Fibroblast of lung (primary cell): ENCODE data around the gene SGCE. TPM values are rescaled to one million over a fixed set of nuclear protein-coding genes. Genes with fewer than 3 reads are reported as not detected.

Experiments
- DNase-seq, 2 donors: peaks; one replicate each; pipeline versions ENCODE4 v3.0.0 to v3.0.0-alpha.2; 2010; ENCODE audit warnings: low read depth in 2 of 2
- H2AFZ ChIP-seq: 2 replicates; pipeline ENCODE4 v1.5.1; 2012; ENCODE audit warnings: low read length, control low read depth, inconsistent platforms
- H3K27ac ChIP-seq: 2 replicates; pipeline ENCODE4 v1.5.1; 2011; ENCODE audit warnings: low read length, control low read depth; ENCODE audit not compliant: insufficient read depth
- H3K27me3 ChIP-seq: 2 replicates; pipeline ENCODE4 v1.5.1; 2011; ENCODE audit warnings: mild to moderate bottlenecking, low read length; ENCODE audit not compliant: control insufficient read depth, insufficient read depth
- H3K36me3 ChIP-seq: 2 replicates; pipeline ENCODE4 v1.5.1; 2011; ENCODE audit warnings: low read length; ENCODE audit not compliant: control insufficient read depth, insufficient read depth
- H3K4me1 ChIP-seq: 2 replicates; pipeline ENCODE4 v1.5.1; 2011; ENCODE audit warnings: low read length; ENCODE audit not compliant: control insufficient read depth, insufficient read depth; ENCODE audit errors: extremely low read depth
- H3K4me2 ChIP-seq: 2 replicates; pipeline ENCODE4 v1.5.1; 2011; ENCODE audit warnings: low read length, control low read depth; ENCODE audit not compliant: insufficient read depth; ENCODE audit errors: extremely low read depth
- H3K4me3 ChIP-seq, 4 experiments: fragments of 200-600 bp in 1 of 4; sonication (generic) in 1 of 4; replicated peaks in 1 of 4; 2 replicates each; pipeline ENCODE4 v1.5.1; 2011 to 2016; ENCODE audit warnings: low read length in 4 of 4, low read depth in 3 of 4, mild to moderate bottlenecking in 3 of 4, control low read depth in 2 of 4, inconsistent platforms in 1 of 4, mixed read lengths in 1 of 4; ENCODE audit not compliant: insufficient read depth in 1 of 4; ENCODE audit errors: control extremely low read depth in 1 of 4
- H3K79me2 ChIP-seq: 2 replicates; pipeline ENCODE4 v1.5.1; 2012; ENCODE audit warnings: mild to moderate bottlenecking, low read length, inconsistent platforms; ENCODE audit not compliant: control insufficient read depth, insufficient read depth
- H3K9ac ChIP-seq: 2 replicates; pipeline ENCODE4 v1.5.1; 2011; ENCODE audit warnings: mild to moderate bottlenecking, low read length, control low read depth; ENCODE audit not compliant: insufficient read depth
- H3K9me3 ChIP-seq: 2 replicates; pipeline ENCODE4 v1.5.1; 2012; ENCODE audit warnings: low read depth, low read length; ENCODE audit not compliant: control insufficient read depth, insufficient read depth
- H4K20me1 ChIP-seq: 2 replicates; pipeline ENCODE4 v1.5.1; 2011; ENCODE audit warnings: low read length; ENCODE audit not compliant: control insufficient read depth, insufficient read depth; ENCODE audit errors: extremely low read depth
- EZH2 ChIP-seq: IDR thresholded peaks from 2 replicates; pipeline ENCODE4 v1.5.1; 2012; ENCODE audit warnings: low read length, control low read depth, mild to moderate bottlenecking; ENCODE audit errors: missing control alignments
- polyA plus RNA-seq, 2 donors: library from polyadenylated mRNA; depleted of rRNA in 1 of 2; stranded (reverse) in 1 of 2; unstranded in 1 of 2; fragments of >200 nt; gene quantifications; 2 replicates each; pipeline ENCODE4 v1.2.1, GENCODE V29; 2011 to 2012; ENCODE audit warnings: missing spikeins in 1 of 2
- total RNA-seq: library from RNA; depleted of rRNA; stranded (reverse); fragments of >200 nt; gene quantifications from 2 replicates; pipeline ENCODE4 v1.2.1, GENCODE V29; 2014
- TF ChIP-seq, protein P1 (sequence below), 2 donors: IDR thresholded peaks in 1 of 2; conservative IDR thresholded peaks in 1 of 2; 1 replicate in 1 of 2; 2 replicates in 1 of 2; pipeline ENCODE4 v1.5.1; 2011 to 2012; ENCODE audit warnings: low read length in 2 of 2, control low read depth in 1 of 2, inconsistent platforms in 1 of 2, low read depth in 1 of 2, mild to moderate bottlenecking in 1 of 2

The SGCE gene
- total and polyA plus RNA-seq, 2 donors (not counting 1 experiment from before 2014, with no cell fraction given), result 106 to 184 TPM

DNA sequence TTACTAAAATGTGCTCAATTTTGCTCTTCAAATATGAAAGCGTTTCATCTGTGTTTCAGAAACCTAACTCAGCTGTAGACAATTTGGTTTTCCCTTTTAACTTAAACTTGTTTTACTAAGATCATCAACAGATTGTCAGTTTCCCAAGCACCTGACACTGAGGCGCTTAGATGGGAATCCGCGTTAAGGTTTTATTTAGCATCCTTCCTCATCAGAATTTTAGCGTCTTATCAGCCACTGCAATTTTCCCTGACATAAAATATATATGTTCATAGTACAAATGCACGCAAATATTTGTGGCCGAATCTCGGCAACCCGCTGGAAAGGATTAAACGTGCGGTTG is 1.2 kb downstream of the SGCE start:
- Histone ChIP-seq H4K20me1 (no peaks in the 10 kb centered on the region), H3K79me2 (peaks cover 44% of the 10 kb centered on the region), H3K9ac (peak overlapping the region; percentile 85), H3K36me3 (no peaks in the 10 kb centered on the region), H3K4me3 (peak overlapping the region; percentile 61 to 84 (median 69)), H3K4me1 (no peaks in the 10 kb centered on the region), H2AFZ (peak overlapping the region; percentile 89), H3K9me3 (no peaks in the 10 kb centered on the region), H3K4me2 (peak overlapping the region; percentile 73), H3K27ac (peak overlapping the region; percentile 87), H3K27me3 (no peaks in the 10 kb centered on the region)
- DNase-seq, result no peak
- TF ChIP-seq EZH2, result no peak
- TF ChIP-seq, protein P1, sequence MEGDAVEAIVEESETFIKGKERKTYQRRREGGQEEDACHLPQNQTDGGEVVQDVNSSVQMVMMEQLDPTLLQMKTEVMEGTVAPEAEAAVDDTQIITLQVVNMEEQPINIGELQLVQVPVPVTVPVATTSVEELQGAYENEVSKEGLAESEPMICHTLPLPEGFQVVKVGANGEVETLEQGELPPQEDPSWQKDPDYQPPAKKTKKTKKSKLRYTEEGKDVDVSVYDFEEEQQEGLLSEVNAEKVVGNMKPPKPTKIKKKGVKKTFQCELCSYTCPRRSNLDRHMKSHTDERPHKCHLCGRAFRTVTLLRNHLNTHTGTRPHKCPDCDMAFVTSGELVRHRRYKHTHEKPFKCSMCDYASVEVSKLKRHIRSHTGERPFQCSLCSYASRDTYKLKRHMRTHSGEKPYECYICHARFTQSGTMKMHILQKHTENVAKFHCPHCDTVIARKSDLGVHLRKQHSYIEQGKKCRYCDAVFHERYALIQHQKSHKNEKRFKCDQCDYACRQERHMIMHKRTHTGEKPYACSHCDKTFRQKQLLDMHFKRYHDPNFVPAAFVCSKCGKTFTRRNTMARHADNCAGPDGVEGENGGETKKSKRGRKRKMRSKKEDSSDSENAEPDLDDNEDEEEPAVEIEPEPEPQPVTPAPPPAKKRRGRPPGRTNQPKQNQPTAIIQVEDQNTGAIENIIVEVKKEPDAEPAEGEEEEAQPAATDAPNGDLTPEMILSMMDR (conservative IDR thresholded peaks at IDR 0.05 in 1 of 2, IDR thresholded peaks at IDR 0.05 in 1 of 2; ENCODE audit: low read depth in 1 of 2, low read length in 2 of 2), result no peak

DNA sequence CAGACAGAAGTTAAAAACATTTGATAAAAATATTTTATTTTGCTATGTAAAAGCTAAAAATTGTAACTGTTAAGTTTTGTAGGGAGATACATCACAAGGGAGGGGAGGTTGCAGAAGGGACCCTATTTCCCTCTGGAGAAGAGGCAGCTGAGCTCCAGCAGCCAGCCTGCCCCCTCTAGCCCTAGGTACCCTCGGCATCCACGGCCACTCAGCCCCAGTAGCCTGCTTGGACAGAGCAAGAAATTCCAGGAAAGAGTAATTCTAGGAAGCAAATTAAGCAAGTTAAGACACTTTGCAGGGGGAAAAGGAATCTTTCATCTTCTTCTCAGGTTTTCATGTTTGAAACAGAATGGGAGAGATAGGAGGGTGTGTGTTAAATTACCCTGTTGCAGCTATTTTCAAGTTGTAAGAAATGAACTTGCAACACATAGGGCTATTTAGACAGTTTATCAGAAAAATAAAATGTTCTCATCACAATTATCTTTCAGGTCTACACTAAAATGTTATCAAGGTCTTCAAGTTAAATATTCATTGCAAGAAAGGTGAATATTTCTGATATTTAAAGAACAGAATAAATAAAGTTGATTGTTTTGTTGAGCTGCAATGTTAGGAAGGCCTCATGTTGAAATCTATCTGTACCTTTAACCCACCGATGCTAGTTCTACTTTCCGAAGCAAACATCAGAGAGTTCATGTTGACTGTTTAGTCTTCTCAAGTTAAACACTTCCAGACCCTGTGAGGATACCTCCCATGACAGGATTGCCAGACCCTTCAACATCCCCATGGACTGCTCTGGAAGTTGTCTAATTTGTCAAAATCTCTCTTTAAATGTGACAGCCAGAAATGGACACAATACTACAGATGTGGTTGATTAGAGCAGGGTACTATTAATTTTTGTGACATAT is 5.5 kb downstream of the SGCE start:
- no peak overlapping the region for H3K9ac ChIP-seq
- no peaks in the 10 kb centered on the region for H3K4me1 ChIP-seq
- peaks cover 59% of the 10 kb centered on the region for H3K79me2 ChIP-seq
- no peak overlapping the region for H2AFZ ChIP-seq
- no peak overlapping the region for H3K27ac ChIP-seq
- H3K4me2 ChIP-seq, result peak overlapping the region; percentile 40
- H4K20me1 ChIP-seq, result no peaks in the 10 kb centered on the region
- H3K4me3 ChIP-seq, result no peak overlapping the region
- DNase-seq, result no peak
- TF ChIP-seq EZH2, result no peak
- TF ChIP-seq, protein P1 (conservative IDR thresholded peaks at IDR 0.05 in 1 of 2, IDR thresholded peaks at IDR 0.05 in 1 of 2; ENCODE audit: low read depth in 1 of 2, low read length in 2 of 2), result no peak
- no peaks in the 10 kb centered on the region for H3K9me3 ChIP-seq
- no peaks in the 10 kb centered on the region for H3K36me3 ChIP-seq
- H3K27me3 ChIP-seq, result no peaks in the 10 kb centered on the region

DNA sequence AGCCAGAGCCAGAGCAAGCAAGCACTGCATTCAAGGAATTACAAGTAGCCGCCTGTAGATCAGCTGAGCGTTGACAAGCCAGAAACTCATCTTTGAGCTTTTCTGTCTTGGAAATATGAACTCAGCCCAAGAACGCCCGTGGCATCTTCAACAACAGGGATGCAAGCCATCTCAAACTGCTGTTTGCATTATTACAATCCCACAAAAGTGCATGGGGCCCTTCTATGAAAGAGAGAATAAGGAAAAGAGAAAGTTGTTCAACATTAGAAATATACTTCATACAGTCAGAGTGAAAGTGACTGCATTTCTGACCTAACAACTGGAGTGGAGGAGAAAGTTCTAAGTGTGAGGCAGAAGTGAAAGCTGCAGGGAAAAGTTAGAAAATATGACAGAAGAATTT is 6.5 kb downstream of the SGCE start:
- Histone ChIP-seq H3K27me3 (no peaks in the 10 kb centered on the region), H3K4me2 (peak overlapping the region; percentile 69), H3K9me3 (no peaks in the 10 kb centered on the region), H2AFZ (no peak overlapping the region), H3K27ac (no peak overlapping the region), H3K9ac (no peak overlapping the region), H4K20me1 (no peaks in the 10 kb centered on the region), H3K4me3 (no peak overlapping the region), H3K4me1 (no peaks in the 10 kb centered on the region), H3K79me2 (peaks cover 53% of the 10 kb centered on the region), H3K36me3 (no peaks in the 10 kb centered on the region)
- TF ChIP-seq, protein P1 (conservative IDR thresholded peaks at IDR 0.05 in 1 of 2, IDR thresholded peaks at IDR 0.05 in 1 of 2; ENCODE audit: low read depth in 1 of 2, low read length in 2 of 2), result no peak
- TF ChIP-seq EZH2, result no peak
- peak in 1 of 2 donors; percentile 40 for DNase-seq
